Uterus (tissue), 4 donors: Measurements from ENCODE around the gene MT1B. TPM values are rescaled to one million over a fixed set of nuclear protein-coding genes. Genes with fewer than 3 reads are reported as not detected.
A peak's percentile ranks its signal among the peaks of the same experiment; 100 is the strongest.

Experiments used
- DNase-seq, 2 donors: peaks; one replicate each; pipeline ENCODE4 v3.0.0-alpha.2; 2019 to 2020
- H3K27ac ChIP-seq, 2 donors: fragments of 200-600 bp; sonication (generic); 1 replicate in 1 of 2; 2 replicates in 1 of 2; pipeline ENCODE4 v1.5.1; 2016 to 2018
- H3K27me3 ChIP-seq, 2 donors: fragments of 200-600 bp; sonication (generic); one replicate each; pipeline ENCODE4 v1.5.1; 2018 to 2019; ENCODE audit warnings: control low read depth in 1 of 2
- H3K36me3 ChIP-seq, 2 donors: fragments of 200-600 bp; sonication (generic); one replicate each; pipeline ENCODE4 v1.5.1; 2019; ENCODE audit warnings: control low read depth in 1 of 2
- H3K4me1 ChIP-seq, 2 donors: fragments of 200-600 bp; sonication (generic); one replicate each; pipeline ENCODE4 v1.5.1; 2018 to 2019; ENCODE audit warnings: control low read depth in 1 of 2
- H3K4me3 ChIP-seq, 2 donors: fragments of 200-600 bp; sonication (generic); 1 replicate in 1 of 2; 2 replicates in 1 of 2; pipeline ENCODE4 v1.5.1; 2018 to 2019; ENCODE audit warnings: mild to moderate bottlenecking in 1 of 2
- H3K9me3 ChIP-seq, 2 donors: fragments of 200-600 bp; sonication (generic); one replicate each; pipeline ENCODE4 v1.5.1; 2019; ENCODE audit warnings: control low read depth in 1 of 2
- POLR2A ChIP-seq, 2 donors: fragments of 450-650 bp; IDR thresholded peaks; one replicate each; pipeline ENCODE4 v1.6.1; 2016; ENCODE audit warnings: antibody characterized with exemption in 2 of 2, mild to moderate bottlenecking in 1 of 2, moderate library complexity in 1 of 2
- intact Hi-C: fragments of 100-400 bp; cut with DNase I; formaldehyde crosslinking; loops from one replicate; pipeline ENCODE4 v1.15.1; 2023; ENCODE audit warnings: low total_unique reads
- total RNA-seq, 4 donors: library from RNA; depleted of rRNA in 3 of 4; stranded (reverse); fragments of >200 nt in 3 of 4; gene quantifications; one replicate each; pipeline versions ENCODE4 v1.1.0 to v1.2.4, GENCODE V29; 2014 to 2023
- TF ChIP-seq, protein P1 (sequence below), 4 experiments: fragments of 200-600 bp in 2 of 4; fragments of 450-650 bp in 2 of 4; sonication (generic) in 2 of 4; IDR thresholded peaks; one replicate each; pipeline ENCODE4 v1.5.1; 2016 to 2019; ENCODE audit warnings: antibody characterized with exemption in 4 of 4, mild to moderate bottlenecking in 2 of 4, moderate library complexity in 1 of 4
- donor health status: DM: yes; HTN: yes; CAD: no.

The MT1B gene
- not detected for total RNA-seq

DNA sequence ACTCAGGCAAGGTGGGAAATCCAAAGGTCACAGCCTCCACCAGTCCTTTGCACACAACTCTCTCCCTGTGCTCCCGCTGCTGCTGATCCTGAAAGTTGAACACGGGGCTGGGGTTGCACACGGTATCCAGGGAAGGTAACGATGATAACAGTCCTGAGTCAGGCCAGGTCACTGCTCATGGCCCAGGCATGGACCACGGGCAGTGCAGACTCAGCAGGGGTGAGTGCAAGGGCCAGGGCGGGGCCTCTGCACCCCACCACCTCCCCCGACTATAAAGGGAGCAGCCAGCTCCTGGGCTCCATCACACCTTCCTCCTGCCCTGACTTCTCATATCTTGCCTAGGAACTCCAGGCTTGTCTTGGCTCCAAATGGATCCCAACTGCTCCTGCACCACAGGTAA, at the start of gene MT1B:
Gene MT1B (plus strand): TSS at position 301 of the 400 bp plus-strand sequence. CDS start 68 bp downstream, at position 369.
- Histone ChIP-seq H3K36me3 (no peaks in the 10 kb centered on the region), H3K4me3 (no peak within 1 kb of the TSS), H3K27ac (no peak within 1 kb of the TSS), H3K27me3 (peaks cover 0 to 3% of the 10 kb centered on the region in 2 donors), H3K9me3 (no peaks in the 10 kb centered on the region), H3K4me1 (no peaks in the 10 kb centered on the region)
- TF ChIP-seq POLR2A (IDR thresholded peaks at IDR 0.05): no peak
- TF ChIP-seq, protein P1, sequence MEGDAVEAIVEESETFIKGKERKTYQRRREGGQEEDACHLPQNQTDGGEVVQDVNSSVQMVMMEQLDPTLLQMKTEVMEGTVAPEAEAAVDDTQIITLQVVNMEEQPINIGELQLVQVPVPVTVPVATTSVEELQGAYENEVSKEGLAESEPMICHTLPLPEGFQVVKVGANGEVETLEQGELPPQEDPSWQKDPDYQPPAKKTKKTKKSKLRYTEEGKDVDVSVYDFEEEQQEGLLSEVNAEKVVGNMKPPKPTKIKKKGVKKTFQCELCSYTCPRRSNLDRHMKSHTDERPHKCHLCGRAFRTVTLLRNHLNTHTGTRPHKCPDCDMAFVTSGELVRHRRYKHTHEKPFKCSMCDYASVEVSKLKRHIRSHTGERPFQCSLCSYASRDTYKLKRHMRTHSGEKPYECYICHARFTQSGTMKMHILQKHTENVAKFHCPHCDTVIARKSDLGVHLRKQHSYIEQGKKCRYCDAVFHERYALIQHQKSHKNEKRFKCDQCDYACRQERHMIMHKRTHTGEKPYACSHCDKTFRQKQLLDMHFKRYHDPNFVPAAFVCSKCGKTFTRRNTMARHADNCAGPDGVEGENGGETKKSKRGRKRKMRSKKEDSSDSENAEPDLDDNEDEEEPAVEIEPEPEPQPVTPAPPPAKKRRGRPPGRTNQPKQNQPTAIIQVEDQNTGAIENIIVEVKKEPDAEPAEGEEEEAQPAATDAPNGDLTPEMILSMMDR (IDR thresholded peaks at IDR 0.05): no peak
- intact Hi-C loops: no loop called here
- no peak for DNase-seq

- intact Hi-C loops: no loop called here
- no peaks in the 10 kb centered on the region for H3K27me3 ChIP-seq
- no peak overlapping the region for H3K27ac ChIP-seq
- DNase-seq: no peak
- H3K36me3 ChIP-seq: no peaks in the 10 kb centered on the region
- TF ChIP-seq, protein P1 (IDR thresholded peaks at IDR 0.05): peak; percentile 8 to 42 (median 22)
- no peak for TF ChIP-seq POLR2A (IDR thresholded peaks at IDR 0.05)
- H3K9me3 ChIP-seq: no peaks in the 10 kb centered on the region
- H3K4me1 ChIP-seq: peaks cover 7% of the 10 kb centered on the region in 2 donors
- H3K4me3 ChIP-seq: no peak overlapping the region
Observed at GRCh38 chr16:56603589-56603988, 48.1 kb upstream of the MT1B start.

DNA sequence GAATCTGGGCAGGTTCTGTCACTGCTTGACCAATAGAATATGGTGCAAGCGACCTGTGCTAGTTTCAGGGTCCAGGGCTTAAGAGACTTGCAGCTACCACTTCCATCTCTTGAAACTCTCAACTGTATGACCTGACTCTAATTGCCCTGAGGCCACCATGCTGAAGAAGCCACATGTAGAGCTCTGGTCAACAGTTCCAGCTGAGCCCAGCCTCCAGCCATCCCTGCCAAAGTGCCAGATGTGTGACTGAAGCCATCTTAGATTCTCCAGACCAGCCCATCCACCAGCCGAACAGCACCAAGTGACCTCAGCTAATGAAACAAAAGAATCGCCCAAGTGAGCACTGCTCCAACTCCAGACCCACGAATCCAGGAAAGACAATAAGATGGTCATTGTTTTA, 46.7 kb upstream of the MT1B start:
- H3K4me3 ChIP-seq: no peak overlapping the region
- no peak for DNase-seq
- intact Hi-C loops: no loop called here

DNA sequence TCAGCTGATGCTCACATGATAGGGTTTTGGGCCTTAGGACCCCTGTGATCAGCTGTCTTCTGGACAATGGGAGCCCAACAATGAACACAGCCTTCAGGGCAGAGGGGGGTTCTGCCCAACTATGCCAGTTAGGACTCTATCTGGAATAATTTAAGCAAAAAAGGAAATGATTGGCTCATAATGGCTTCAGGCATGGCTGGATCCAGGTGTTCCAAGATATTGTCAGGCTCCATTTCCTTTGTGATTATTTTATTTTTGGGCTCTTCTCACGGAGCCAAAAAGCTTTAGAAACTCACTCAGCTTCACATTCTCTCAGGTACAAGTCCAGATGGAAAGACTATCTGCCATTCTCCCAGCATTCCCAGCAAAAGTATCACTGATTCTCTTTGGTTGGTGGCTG, 46.2 kb upstream of the MT1B start:
- no peaks in the 10 kb centered on the region for H3K27me3 ChIP-seq
- no peak for TF ChIP-seq POLR2A (IDR thresholded peaks at IDR 0.05)
- TF ChIP-seq, protein P1 (IDR thresholded peaks at IDR 0.05): no peak
- H3K36me3 ChIP-seq: no peaks in the 10 kb centered on the region
- peak overlapping the region; percentile 95 to 97 for H3K27ac ChIP-seq
- peaks cover 7 to 13% of the 10 kb centered on the region in 2 donors for H3K4me1 ChIP-seq
- DNase-seq: no peak
- H3K4me3 ChIP-seq: no peak overlapping the region
- H3K9me3 ChIP-seq: no peaks in the 10 kb centered on the region
- intact Hi-C loops: no loop called here

More for the DNA sequence above, 46.7 kb upstream of the MT1B start:
- no peaks in the 10 kb centered on the region for H3K9me3 ChIP-seq
- peak overlapping the region in 1 of 2 donors; percentile 97 for H3K27ac ChIP-seq
- no peaks in the 10 kb centered on the region for H3K36me3 ChIP-seq
- no peaks in the 10 kb centered on the region for H3K27me3 ChIP-seq
- peaks cover 7% of the 10 kb centered on the region in 2 donors for H3K4me1 ChIP-seq
- TF ChIP-seq POLR2A (IDR thresholded peaks at IDR 0.05): no peak
- TF ChIP-seq, protein P1 (IDR thresholded peaks at IDR 0.05): no peak

GRCh38 chr16:56606071-56606475, 45.6 kb upstream of the MT1B start:
- H3K4me1 ChIP-seq: peaks cover 7 to 14% of the 10 kb centered on the region in 2 donors
- H3K36me3 ChIP-seq: no peaks in the 10 kb centered on the region

More at GRCh38 chr16:56606071-56606475, 45.6 kb upstream of the MT1B start:
- Histone ChIP-seq H3K27me3 (no peaks in the 10 kb centered on the region), H3K27ac (peak overlapping the region; percentile 95 to 97), H3K9me3 (no peaks in the 10 kb centered on the region), H3K4me3 (no peak overlapping the region)
- TF ChIP-seq, protein P1 (IDR thresholded peaks at IDR 0.05): no peak
- no peak for TF ChIP-seq POLR2A (IDR thresholded peaks at IDR 0.05)
- DNase-seq: peak; percentile 77 to 84
- intact Hi-C loops: no loop called here
